ENCODE measurements around the gene SLC45A3.

Gene SLC45A3

GRCh38 chr1:205612556-205612955 is 67.8 kb downstream of the SLC45A3 start:
- in situ Hi-C loops (cut with HindIII; ENCODE audit: low sequenced_read_pairs), result loop anchor here (5.0 kb wide), 1 partner anchor 75 kb away; no protein-coding TSS in a partner anchor

- in situ Hi-C loops (cut with HindIII; ENCODE audit: low sequenced_read_pairs), result loop anchor here (5.0 kb wide), 1 partner anchor 75 kb away; no protein-coding TSS in a partner anchor
Observed at GRCh38 chr1:205612104-205612503, 68.2 kb downstream of the SLC45A3 start.

GRCh38 chr1:205610901-205611466 is 69.3 kb downstream of the SLC45A3 start:
- in situ Hi-C loops (cut with HindIII; ENCODE audit: low sequenced_read_pairs), result loop anchor here (5.0 kb wide), 1 partner anchor 74 kb away; no protein-coding TSS in a partner anchor

GRCh38 chr1:205610036-205610435 is 70.3 kb downstream of the SLC45A3 start:
- in situ Hi-C loops (cut with HindIII; ENCODE audit: low sequenced_read_pairs), result loop anchor here (5.0 kb wide), 1 partner anchor 73 kb away; no protein-coding TSS in a partner anchor
